ENCODE measurements around the gene NAT8L.

NAT8L gene

DNA sequence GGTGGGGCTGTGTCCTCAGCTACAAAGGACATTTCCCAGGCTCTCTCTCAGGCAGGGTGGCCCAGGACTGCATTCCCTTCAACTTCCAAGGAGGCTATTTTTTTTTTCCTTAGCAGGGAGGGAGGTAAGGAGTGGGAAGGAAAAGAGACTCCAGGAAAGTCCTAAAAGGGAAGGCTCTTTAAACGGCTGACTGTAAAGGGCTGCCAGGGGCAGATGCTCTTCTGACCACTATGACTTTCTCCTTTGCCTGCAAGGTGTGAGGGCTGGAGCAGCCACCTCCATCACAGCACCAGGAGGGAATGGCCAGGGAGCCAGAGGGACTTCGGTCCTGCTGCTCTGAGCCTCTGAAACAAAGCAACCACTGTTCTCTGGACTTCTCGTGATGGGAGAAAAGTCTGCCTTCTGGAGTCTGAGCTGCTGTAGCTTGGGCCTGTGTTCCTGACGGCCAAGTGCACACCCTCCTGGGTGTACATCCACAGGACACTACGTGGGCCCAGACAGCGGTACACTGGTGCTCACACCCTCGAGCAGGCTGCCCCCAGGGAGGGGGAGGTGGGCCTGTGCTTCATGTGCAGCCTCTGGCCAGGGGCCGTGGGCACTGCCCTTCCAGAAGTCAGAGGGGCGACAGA, 17.9 kb downstream of the NAT8L start:
- no peak for DNase-seq

DNA sequence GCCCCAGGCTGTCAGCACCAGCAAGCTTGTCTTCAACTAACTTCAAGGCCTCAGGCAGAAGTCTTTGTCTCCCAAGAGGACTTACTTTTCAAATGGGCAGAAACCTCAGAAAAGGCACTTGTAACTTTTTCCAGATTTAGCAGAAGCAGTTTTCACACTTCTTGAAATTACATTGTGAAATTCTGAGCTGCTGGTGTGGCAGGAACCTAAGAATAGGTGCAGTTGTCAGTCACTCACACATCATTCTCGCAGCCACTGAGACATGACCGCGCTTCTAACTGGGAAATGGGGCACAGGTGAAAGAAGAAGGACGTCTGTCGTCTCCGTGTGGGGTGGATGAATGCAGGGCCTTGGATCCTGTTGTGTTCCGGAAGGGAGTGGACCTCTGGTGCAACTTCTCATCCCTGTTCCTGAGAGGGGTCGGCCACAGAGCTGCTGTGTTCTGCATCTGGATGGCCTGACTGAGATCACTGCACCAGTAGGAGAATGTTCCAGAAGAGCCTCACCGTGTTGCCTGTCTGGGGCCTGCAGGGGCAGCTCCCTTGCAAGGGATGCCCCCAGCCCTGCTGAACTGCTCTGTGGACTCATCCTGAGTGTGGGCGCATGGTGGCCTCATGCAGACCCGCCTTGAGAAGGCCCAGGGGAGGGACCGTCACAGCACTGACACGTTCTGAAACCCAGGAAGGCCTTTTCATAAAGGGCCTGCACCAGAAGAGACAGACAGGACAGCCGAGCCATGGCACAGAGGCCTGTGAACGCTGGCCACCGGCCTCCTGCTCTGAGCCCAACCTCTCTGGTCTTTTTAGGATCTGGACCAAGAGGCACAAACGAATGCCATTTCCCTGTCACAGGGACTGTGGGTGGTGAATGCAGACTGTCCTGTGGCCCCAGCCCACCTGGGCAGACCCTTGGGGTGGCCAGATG, 18.7 kb downstream of the NAT8L start:
- no peak for DNase-seq

DNA sequence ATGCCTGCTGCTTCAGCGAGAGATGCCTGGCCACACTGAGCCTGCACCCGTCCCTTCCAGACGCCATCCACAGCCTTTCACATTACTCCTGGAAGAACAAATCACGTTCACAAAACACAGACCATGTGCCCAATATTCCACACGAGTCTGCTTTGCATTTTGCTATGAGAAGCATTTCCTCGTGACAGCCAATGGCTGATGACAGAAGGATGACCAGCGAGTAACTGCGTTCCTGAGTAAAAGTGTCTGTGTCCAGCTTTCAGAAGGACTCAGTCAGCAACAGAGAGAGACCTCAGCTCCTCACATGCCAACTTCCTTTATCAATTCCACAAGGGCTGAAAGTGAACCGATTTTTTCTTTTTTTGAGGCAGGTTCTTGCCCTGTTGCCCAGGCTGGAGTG, 19.5 kb downstream of the NAT8L start:
- no peak for DNase-seq

DNA sequence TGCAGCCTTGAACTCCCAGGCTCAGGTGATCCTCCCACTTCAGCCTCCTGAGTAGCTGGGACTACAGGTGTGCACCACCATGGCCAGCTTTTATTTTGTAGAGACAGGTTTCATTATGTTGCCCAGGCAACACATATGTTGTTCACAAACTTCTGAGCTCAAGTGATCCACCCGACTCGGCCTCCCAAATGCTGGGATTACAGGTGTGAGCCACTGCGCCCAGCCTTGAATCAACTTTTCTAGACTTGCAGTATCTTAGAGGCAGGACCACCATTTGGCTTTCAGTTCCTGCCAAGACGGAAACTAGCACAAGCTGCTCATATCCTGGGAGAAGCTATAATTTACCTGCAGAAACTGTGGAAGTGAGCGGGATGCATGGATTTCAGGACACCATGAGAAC, 19.9 kb downstream of the NAT8L start:
- DNase-seq, result no peak

DNA sequence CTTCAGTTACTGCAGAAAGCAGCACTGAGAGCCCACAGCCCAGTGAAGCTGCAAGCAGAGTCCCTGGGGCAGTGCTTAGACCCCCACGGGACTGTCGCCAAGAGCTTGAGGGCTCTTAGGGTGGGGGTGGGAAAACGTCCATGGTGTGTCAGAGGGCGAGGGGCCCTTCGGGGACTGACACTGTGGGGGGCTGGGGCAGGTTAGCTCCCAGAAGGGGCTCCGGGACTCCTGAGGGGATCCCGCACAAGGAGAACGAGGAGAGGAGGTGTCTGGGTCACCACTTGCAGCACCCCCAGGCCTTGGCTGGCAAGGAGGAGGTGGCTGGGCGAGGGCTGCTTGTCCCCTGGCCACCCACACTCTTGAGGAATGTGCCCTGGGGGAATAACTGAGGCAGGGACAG, 20.8 kb downstream of the NAT8L start:
- no peak for DNase-seq

DNA sequence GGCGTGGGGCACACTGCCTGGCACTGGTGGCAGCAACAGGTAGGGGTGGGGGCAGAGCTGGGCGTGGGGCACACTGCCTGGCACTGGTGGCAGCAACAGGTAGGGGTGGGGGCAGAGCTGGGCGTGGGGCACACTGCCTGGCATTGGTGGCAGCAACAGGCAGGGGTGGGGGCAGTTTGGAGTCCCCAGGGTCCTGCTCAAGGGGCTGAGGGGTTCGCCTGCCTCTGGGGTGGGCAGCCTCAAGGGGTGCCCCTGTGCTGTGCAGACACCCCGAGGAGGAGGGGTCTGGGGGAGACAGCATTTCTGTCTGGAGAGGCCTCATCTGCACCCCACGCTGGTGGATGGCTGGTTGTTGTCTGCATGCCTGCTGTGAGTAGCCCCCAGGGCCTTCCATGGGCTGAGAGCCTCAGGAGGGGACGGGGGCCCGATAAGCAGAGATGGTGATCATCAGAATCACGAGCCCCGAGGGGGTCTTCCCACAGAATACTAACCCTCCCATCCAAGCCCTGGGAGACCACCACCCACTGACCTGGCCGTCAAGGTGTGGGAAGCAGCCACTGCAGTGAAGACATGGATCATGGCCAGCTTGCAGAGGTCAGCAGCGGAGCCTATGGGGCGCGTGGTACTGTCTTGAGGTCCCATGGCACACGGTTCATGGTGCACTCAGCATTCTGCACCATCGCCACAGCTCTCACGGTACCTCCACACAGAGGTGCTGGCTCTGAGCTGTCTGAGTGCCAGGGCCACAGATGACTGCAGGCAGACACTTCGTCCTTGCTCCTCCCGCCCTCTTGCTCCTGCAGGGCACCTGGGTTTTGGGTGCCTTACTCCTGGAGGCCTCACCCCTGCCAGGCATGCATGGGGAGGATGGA, 21.5 kb downstream of the NAT8L start:
- DNase-seq, result no peak

DNA sequence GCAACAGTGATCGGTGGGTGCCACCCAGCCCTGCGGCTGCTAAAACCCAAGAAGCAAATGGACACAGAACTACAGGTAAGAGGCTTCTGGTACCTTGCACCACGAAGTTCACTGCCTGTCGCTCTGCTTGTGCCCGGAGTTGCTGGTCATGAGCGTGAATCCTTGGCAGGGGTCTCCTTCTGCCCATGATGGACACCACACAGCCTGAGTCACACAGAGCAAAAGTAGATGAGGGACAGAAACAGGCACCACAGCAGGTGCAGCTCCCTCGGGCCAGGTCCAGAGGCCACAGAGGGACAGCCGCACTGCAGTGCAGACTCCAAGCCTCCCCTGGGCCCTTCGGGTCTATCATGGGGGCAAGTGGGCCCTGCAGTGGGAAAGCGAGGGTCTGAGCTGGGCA, 22.4 kb downstream of the NAT8L start:
- DNase-seq, result peak in 1 of 2 donors; percentile 5

DNA sequence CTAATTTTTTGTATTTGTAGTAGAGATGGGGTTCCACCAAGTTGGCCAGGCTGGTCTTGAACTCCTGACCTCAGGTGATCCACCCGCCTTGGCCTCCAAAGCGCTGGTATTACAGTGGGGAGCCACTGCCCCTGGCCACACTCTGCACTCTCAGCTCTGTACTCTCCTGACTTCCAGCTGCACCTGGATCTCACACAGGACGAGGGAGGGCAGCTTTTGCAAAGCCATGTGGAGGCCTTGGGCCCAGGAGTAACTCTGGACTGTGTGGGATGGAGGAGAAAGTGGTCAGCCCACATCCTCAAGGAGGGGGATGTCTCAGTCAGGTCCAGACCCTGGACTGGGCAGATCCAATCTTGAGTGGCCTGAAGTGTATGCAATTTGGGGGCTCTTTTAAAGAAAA, 23.0 kb downstream of the NAT8L start:
- DNase-seq, result peak in 1 of 2 donors; percentile 2

DNA sequence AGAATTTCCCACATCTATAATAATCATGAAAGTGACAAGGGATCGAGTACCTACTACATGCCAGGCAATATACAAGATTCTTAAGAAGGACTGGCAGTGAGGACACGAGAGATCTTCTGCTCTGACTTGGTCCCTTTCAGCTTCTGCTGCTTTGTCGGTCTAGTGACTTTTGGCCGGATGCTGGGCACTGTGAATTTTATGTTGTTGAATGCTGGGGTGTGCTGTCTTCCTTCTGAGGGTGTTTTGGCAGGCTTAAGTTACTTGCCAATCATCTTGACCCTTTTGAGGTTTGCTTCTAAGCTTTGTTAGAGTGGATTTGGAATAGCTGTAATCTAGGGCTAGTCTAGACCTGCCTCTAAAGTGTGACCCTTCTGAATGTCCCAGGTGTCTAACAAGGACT, 23.5 kb downstream of the NAT8L start:
- peak in 1 of 2 donors; percentile 0 for DNase-seq

DNA sequence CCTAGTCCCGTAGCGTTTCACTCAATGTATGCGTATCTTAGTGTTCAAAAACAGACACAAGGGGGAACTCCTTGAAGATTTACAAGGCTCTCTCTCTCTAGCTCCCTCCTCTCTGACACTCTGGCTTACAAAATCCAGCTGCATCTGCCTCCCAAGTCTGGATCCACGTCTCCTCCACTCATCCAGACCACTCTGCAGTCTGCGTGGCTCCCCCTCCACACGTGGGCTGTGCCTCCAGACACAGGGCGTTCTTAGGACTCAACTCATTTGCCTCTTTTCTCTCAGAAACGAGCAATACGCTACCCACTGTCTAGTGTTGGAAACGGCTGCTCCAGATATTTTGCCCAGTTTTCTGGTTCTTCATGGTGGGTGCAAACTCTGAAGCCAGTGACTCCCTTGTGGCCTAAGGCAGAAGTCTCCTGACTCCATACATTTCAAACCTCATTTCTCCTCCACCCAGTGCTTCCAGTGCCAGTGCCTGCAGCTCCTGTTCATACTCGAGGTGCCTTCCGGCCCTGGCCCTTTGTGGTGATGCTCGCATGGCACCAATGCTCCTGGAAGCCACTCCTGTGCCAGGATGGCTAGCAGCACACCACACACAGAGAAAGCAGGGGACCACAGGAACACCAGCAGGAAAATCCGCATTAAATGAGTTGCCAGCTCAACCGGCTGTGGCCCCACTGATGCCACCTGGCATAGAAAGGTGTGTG, 24.1 kb downstream of the NAT8L start:
- peak in 1 of 2 donors; percentile 8 for DNase-seq

DNA sequence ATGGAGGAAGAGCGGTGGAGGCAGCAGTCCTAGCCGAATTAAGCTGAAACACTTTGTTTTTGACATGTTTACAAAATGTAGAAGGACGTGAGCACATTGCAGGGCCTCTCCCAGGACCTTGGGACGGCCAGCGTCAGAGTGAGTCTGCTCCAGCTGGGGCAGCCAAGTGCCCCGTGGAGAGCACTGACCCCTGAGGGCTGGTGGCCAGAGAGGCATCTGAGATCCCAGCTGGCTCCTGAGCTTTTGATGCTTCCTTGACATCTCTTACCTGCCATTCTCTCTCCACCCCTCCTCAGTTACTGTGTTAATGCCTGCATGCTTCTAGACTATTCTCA, 24.7 kb downstream of the NAT8L start:
- DNase-seq, result no peak

DNA sequence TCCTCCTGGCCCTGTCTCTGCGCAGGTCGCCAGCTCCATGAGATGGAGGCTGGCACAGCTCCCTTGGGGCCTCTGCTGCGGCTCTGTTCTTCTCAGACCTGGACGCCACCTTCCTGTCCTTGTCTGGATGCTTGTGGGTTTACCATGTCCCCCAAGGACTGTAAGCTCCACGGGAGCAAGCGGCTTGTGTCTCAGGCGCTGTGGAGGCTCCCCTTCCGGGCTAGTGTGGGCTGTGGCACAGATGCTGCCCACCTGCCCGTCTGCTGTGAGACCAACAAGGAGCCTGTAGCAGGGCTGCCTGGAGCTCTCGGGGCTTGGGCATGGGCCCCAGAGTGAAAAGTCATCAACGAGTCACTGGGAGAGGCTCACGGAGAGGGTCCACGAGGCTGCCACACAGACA, 25.2 kb downstream of the NAT8L start:
- peak in 1 of 2 donors; percentile 7 for DNase-seq

DNA sequence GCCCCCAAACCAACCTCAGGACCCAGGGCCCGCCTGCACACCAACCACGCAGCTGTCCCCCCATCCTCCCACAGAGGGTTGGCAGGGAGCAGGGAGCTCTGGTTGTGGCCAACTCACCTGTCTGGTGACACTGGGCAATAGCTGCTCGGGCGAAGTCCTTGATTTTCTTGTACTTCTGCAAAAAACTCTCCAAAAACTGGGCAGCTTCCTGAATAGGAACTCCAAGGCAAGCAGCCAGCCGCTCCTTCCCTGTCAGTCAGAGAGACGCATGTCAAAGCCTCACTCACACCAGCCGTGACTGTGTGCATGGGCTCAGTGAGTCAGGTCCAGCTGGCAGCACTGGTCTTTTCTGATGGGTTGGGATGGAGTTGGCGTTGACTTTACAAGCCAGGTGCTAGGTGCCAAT, 26.4 kb downstream of the NAT8L start:
- peak in 1 of 2 donors; percentile 6 for DNase-seq

DNA sequence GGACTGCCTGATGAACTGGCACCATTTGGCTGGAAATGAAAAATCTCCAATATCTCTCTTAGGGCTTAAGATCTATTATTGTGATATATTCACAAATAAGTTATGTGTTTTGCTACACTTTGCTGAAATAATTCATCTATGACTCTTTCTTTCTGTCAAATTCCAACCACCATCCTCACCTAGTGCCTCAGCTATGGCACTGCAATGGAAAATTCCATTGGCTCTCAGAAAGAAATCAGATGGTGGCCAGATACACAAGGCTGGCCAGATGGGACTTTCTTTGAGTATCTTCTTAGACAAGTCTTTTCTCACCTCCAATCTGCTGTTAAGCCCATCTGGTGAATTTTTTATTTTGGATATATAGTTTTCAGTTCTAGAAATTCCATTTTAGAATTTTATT, 28.0 kb downstream of the NAT8L start:
- DNase-seq, result no peak

DNA sequence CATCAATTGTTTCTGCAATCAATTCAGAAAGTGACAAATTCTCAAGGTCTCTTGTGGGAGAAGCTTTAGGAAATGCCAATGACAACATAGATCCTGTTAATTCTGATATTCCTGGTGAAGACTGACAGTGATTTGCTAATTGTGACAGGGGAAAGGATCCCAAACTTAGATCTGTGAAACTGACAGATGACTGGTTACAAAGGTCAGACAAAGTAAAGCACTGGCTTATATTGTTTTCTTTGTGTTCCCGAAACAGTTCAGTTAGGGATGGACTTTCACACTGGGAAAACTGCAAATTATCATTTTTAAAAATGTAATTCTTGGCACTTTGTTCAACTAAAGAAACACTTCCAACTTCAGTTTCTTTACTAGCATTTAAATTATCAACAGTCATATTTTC, 30.1 kb downstream of the NAT8L start:
- DNase-seq, result no peak

DNA sequence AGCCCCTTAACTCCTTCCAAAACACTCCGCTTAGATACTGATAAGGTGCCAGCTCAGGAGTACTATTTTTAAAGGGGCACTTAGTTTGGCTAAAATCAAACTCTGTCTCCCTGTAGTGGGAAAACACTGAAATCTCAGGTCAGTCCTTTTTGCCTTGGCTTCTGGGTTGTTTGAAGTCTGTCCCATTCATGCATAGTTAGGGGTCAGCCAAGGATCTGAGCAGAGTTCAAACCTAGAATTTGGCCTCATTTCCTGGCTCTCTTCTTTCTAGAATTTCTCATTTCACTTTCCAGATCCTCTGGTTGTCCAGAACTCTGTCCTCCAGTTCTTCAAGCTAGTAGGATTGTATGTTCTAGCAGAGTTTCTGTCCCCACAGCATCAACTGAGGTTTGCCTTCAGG, 31.5 kb downstream of the NAT8L start:
- DNase-seq, result no peak

DNA sequence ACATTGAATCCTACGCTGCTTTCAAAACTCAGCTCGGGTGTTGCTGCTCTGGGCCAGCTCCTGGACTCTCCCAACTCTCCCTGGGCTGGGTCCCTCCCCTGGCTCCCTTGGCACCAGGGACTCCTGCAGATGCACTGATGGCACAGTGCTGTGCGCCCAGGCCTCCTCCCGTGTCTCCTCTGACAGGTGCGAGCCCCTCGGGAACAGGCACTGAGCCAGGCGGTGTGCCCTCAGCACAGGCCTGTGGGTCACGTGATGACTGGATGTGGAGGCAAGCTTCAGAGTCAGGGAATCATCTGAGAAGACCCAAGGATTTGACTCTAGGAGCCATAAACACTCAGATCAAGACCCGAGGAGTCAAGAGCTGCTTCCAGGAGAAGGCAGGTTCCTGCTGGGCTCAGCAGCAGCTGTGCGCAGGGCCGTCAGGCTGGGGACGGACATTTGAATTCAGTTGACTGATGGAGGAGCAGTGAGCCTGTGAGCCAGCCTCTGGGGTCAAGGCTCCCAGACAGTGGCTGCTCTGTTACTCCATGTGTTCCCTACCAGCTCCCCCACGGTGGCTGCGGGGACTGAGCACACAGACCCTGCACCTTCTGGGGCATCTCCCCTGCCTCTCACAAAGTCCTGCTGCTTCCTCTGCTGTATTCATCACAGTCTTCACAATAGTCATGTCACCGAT, 33.0 kb downstream of the NAT8L start:
- DNase-seq, result no peak

DNA sequence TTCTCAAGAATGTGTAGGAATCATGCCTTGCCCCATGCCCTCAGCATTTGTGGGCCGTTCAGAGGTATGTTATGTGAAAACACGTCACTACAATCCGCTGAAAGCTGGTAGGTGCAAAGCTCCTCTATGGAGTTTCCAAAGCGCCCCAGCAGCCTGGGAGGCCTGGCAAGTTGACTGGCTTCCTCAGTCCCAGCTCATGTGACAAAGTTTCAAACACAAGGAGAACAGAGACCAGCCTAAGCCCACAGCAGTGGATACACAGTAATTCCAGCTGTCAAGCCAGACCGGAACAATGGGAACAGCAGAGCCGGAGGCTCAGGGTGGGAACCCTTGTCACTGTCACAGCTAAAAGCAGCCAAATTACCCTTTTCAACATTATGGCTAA, 33.5 kb downstream of the NAT8L start:
- no peak for DNase-seq

DNA sequence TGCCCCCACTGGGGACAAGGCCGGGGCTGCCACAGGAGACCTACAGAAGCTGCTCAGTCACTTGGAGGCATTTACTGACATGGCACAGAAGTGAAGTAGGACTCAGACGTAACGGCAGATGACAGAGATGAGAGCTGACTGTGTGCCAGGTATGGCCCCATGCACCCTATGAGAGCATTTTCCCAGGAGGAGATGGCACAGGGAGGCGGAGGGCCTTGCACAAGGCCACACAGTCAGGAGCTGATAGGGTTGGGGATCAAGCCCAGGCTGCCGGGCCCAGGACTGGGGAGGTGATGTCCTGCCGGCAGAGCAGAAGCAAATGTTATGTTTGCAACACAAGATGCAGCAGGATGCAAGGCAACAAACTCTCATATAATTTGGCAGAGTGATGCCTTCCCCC, 34.1 kb downstream of the NAT8L start:
- DNase-seq, result no peak

DNA sequence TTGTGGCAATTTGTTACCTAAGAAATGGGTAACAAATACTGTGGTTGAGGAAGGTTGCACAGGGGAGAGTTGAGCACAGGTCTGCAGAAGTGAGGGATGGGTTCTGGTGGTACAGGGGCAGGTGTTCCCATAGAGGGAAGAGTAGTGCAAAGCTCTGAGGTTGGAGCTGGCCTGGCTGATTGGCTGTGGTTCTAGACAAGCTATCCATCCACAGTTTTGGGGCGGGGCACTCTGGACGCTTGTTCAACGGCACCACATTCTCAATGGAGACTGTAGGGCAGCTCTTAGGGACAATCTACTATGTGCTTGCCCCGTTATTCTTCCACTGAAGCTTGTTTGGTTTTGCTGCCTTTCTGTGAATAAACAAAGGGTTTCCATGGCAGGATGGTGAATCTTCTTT, 35.4 kb downstream of the NAT8L start:
- DNase-seq, result no peak

DNA sequence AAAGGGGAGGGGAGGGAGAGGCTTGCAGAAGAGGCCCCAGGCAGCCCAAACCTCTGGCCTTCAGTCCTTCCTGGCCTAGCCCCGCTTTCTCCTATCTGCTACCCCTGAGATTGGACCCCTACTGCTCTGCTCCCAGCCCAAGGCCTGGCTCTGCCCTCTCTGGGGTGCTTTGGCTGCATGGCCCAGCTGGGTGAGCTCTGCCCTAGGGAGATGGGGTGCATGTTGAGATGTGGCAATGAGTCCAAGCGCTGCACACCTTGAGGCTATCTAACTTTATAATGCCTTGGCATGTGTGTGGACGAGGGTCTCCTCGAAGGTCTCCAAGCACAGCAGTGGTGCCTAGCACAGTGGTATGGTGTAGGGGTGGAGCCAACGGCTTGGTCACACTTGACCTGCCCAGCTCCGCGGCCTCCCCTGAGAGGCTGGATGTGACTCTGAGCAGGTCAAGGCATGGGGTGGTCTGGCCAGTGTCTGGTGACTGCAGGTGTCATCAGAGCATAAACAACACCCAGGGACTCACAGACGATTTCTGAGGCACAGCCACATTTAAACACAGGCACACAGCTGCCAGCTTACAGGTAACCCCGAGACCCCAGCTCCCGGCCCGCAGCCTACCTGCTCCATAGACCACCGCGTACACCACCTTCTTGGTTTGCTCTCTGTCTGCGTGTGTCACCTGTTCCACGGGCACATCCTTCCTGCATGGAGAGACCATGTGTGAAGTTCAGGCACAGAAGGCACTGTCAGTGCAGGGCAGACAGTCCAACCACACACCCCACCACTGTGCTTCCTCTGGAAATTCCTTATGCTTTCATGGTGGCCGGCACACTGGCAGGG, 36.3 kb downstream of the NAT8L start:
- DNase-seq, result no peak
